Loucy (cell line): ENCODE results near the gene BTC.

Experiments used
- H2AFZ ChIP-seq: fragments of 200-600 bp; sonication (generic); 2 replicates; pipeline ENCODE4 v1.6.0; 2016; ENCODE audit warnings: antibody characterized with exemption, mild to moderate bottlenecking, low read length, moderate library complexity
- H3F3A ChIP-seq: fragments of 200-600 bp; 2 replicates; pipeline ENCODE4 v1.6.0; 2016; ENCODE audit warnings: antibody characterized with exemption, low read depth, mild to moderate bottlenecking
- H3K27me3 ChIP-seq: fragments of 200-600 bp; sonication (generic); 2 replicates; pipeline ENCODE4 v1.6.1; 2014; ENCODE audit warnings: low read length, mild to moderate bottlenecking; ENCODE audit not compliant: insufficient read depth, poor library complexity, severe bottlenecking
- H3K36me3 ChIP-seq: fragments of 200-600 bp; sonication (generic); 2 replicates; pipeline ENCODE4 v1.6.1; 2016; ENCODE audit warnings: low read length; ENCODE audit not compliant: insufficient read depth
- H3K4me1 ChIP-seq: fragments of 200-600 bp; sonication (generic); 2 replicates; pipeline ENCODE4 v1.5.1; 2014; ENCODE audit warnings: low read length, mild to moderate bottlenecking; ENCODE audit not compliant: insufficient read depth, poor library complexity, severe bottlenecking
- H3K4me2 ChIP-seq: fragments of 200-600 bp; sonication (generic); 2 replicates; pipeline ENCODE4 v1.6.0; 2014; ENCODE audit warnings: antibody characterized with exemption, low read length, low read depth, mild to moderate bottlenecking; ENCODE audit not compliant: poor library complexity, severe bottlenecking
- H3K4me3 ChIP-seq: fragments of 200-600 bp; sonication (generic); 2 replicates; pipeline ENCODE4 v1.5.1; 2014; ENCODE audit warnings: low read length, mild to moderate bottlenecking, mixed read lengths; ENCODE audit not compliant: poor library complexity, severe bottlenecking
- H3K79me2 ChIP-seq: fragments of 200-600 bp; sonication (generic); 2 replicates; pipeline ENCODE4 v1.6.1; 2014; ENCODE audit warnings: low read length; ENCODE audit not compliant: insufficient read depth
- H3K9ac ChIP-seq: fragments of 200-600 bp; sonication (generic); 2 replicates; pipeline ENCODE4 v1.6.0; 2014; ENCODE audit warnings: mild to moderate bottlenecking, low read depth, low read length, moderate library complexity; ENCODE audit not compliant: poor library complexity, severe bottlenecking
- H3K9me2 ChIP-seq: fragments of 200-600 bp; sonication (generic); replicated peaks from 2 replicates; pipeline ENCODE4 v1.6.1; 2016; ENCODE audit warnings: low read depth, low read length, mixed read lengths
- H3K9me3 ChIP-seq: fragments of 200-600 bp; sonication (generic); 2 replicates; pipeline ENCODE4 v1.6.1; 2014; ENCODE audit warnings: mild to moderate bottlenecking, antibody characterized with exemption, low read length, low read depth; ENCODE audit not compliant: insufficient read depth
- H4K20me1 ChIP-seq: fragments of 200-600 bp; sonication (generic); 2 replicates; pipeline ENCODE4 v1.6.0; 2014; ENCODE audit warnings: antibody characterized with exemption, low read length, mild to moderate bottlenecking; ENCODE audit not compliant: insufficient read depth, poor library complexity, severe bottlenecking
- EZH2phosphoT487 ChIP-seq: fragments of 200-600 bp; IDR thresholded peaks from 2 replicates; pipeline ENCODE4 v1.6.1; 2018; ENCODE audit warnings: antibody characterized with exemption, mild to moderate bottlenecking, moderate library complexity, borderline replicate concordance
- TF ChIP-seq, protein P1 (sequence below): fragments of 200-600 bp; sonication (generic); conservative IDR thresholded peaks from 2 replicates; pipeline ENCODE4 v1.5.1; 2014; ENCODE audit warnings: mild to moderate bottlenecking, antibody characterized with exemption, low read length

The BTC gene

DNA sequence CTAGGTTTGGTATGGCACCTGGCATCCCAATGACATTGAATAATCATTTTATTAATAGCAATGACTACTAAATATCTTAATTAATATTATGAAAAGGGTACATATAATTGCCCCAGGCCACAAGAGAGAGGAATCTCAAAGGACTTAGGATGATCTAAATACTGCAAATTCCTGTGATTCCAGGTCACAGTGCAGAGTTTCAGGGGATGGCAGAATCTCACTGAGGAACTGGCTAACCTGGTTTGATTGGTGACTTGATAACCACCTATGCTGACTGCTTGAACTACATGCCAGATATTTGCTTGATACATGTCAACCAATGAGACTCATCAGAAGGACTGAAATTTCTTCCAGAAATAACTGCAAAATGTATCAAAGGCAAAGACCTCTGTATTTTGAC, 37.2 kb downstream of the BTC start:
- no peaks in the 10 kb centered on the region for H3K36me3 ChIP-seq
- no peaks in the 10 kb centered on the region for H3K9me3 ChIP-seq
- H3K27me3 ChIP-seq, result no peaks in the 10 kb centered on the region
- no peaks in the 10 kb centered on the region for H3F3A ChIP-seq
- H2AFZ ChIP-seq, result no peak overlapping the region
- H3K9me2 ChIP-seq, result no peaks in the 10 kb centered on the region
- H3K4me2 ChIP-seq, result no peak overlapping the region
- TF ChIP-seq, protein P1, sequence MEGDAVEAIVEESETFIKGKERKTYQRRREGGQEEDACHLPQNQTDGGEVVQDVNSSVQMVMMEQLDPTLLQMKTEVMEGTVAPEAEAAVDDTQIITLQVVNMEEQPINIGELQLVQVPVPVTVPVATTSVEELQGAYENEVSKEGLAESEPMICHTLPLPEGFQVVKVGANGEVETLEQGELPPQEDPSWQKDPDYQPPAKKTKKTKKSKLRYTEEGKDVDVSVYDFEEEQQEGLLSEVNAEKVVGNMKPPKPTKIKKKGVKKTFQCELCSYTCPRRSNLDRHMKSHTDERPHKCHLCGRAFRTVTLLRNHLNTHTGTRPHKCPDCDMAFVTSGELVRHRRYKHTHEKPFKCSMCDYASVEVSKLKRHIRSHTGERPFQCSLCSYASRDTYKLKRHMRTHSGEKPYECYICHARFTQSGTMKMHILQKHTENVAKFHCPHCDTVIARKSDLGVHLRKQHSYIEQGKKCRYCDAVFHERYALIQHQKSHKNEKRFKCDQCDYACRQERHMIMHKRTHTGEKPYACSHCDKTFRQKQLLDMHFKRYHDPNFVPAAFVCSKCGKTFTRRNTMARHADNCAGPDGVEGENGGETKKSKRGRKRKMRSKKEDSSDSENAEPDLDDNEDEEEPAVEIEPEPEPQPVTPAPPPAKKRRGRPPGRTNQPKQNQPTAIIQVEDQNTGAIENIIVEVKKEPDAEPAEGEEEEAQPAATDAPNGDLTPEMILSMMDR, result no peak
- TF ChIP-seq EZH2phosphoT487, result no peak
- H3K4me3 ChIP-seq, result no peak overlapping the region
- H3K79me2 ChIP-seq, result no peaks in the 10 kb centered on the region
- no peaks in the 10 kb centered on the region for H4K20me1 ChIP-seq
- H3K4me1 ChIP-seq, result no peaks in the 10 kb centered on the region
- H3K9ac ChIP-seq, result no peak overlapping the region

DNA sequence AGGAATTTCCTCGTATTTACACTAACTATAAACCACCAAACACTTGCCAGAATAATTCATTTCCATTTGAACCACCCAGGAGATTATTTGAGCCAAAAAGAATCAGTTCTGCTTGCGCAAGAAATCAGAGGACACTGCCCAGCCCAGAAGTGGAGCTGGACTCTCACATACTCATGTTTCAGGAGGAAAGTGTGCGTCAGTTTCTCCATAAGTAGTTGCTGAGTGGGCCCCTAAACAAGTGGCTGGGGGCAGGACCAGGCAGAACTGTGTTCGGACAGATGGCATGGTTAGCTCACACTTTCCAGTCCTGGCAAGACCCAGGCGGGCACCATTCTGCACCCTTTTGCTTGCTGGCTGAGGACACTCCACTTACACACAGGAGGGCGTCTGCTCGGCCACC, 38.8 kb downstream of the BTC start:
- Histone ChIP-seq H4K20me1 (no peaks in the 10 kb centered on the region), H3K36me3 (no peaks in the 10 kb centered on the region), H3K27me3 (no peaks in the 10 kb centered on the region), H3K9me2 (no peaks in the 10 kb centered on the region), H3F3A (no peaks in the 10 kb centered on the region), H3K4me2 (no peak overlapping the region), H3K9me3 (no peaks in the 10 kb centered on the region), H3K9ac (no peak overlapping the region), H3K79me2 (no peaks in the 10 kb centered on the region), H3K4me1 (no peaks in the 10 kb centered on the region), H3K4me3 (no peak overlapping the region), H2AFZ (no peak overlapping the region)
- no peak for TF ChIP-seq EZH2phosphoT487
- TF ChIP-seq, protein P1, result no peak

DNA sequence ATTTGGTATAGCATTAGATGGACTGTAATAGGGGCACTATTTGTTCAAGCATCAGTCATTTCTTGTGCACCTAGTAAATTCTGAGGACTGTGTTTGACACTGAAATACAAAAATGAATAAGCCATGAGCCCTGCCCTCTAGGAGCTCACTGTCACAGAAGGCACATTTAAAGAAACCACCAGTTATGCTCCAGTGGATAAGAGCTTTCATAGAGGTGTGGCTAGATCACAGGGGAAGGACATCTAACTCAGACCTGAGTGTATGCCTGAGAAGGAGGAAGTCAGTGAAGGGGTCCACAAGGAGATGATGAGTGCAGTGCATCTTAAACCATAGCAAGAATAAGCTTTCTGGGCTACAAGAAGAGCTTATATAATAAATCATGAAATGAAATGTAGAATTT, 40.1 kb downstream of the BTC start:
- no peak overlapping the region for H3K4me2 ChIP-seq
- no peaks in the 10 kb centered on the region for H3K36me3 ChIP-seq
- H4K20me1 ChIP-seq, result no peaks in the 10 kb centered on the region
- no peaks in the 10 kb centered on the region for H3K9me3 ChIP-seq
- H3K9me2 ChIP-seq, result no peaks in the 10 kb centered on the region
- no peak overlapping the region for H2AFZ ChIP-seq
- H3K9ac ChIP-seq, result no peak overlapping the region
- no peaks in the 10 kb centered on the region for H3K27me3 ChIP-seq
- no peak overlapping the region for H3K4me3 ChIP-seq
- H3K4me1 ChIP-seq, result no peaks in the 10 kb centered on the region
- no peaks in the 10 kb centered on the region for H3K79me2 ChIP-seq
- TF ChIP-seq EZH2phosphoT487, result no peak
- TF ChIP-seq, protein P1, result no peak
- no peaks in the 10 kb centered on the region for H3F3A ChIP-seq
